ENCODE data around the gene SLC12A5. TPM values are rescaled to one million over a fixed set of nuclear protein-coding genes. Genes with fewer than 3 reads are reported as not detected.

Gene SLC12A5
- total RNA-seq, 1 donor from 2014 or later, result 0.77 TPM

GRCh38 chr20:46004889-46005473 is 24.0 kb upstream of the SLC12A5 start:
- no peak overlapping the region for H3K9ac ChIP-seq
- H2AFZ ChIP-seq (replicated peaks), result no peak overlapping the region
- no peaks in the 10 kb centered on the region for H3K27me3 ChIP-seq
- H3K27ac Mint-ChIP-seq, result no peak overlapping the region
- peaks cover 31% of the 10 kb centered on the region for H3K4me1 Mint-ChIP-seq
- H3K4me1 ChIP-seq, result peaks cover 11% of the 10 kb centered on the region
- no peaks in the 10 kb centered on the region for H3F3A ChIP-seq (ENCODE audit: low read depth)
- no peak for DNase-seq (ENCODE audit: low spot score)
- no peak overlapping the region for H3K4me2 ChIP-seq
- no peak overlapping the region for H3K4me3 Mint-ChIP-seq
- no peaks in the 10 kb centered on the region for H3K36me3 ChIP-seq
- H3K9me3 ChIP-seq (ENCODE audit: low read depth), result no peaks in the 10 kb centered on the region
- H3K9me3 Mint-ChIP-seq, result no peaks in the 10 kb centered on the region
- H3K4me3 ChIP-seq, result no peak overlapping the region
- no peaks in the 10 kb centered on the region for H3K79me2 ChIP-seq (ENCODE audit: low read depth)
- peaks cover 5% of the 10 kb centered on the region for H3K27me3 Mint-ChIP-seq (ENCODE audit: insufficient read depth, low read depth)
- H4K20me1 ChIP-seq (ENCODE audit: low read depth), result no peaks in the 10 kb centered on the region
- TF ChIP-seq CTCF (IDR thresholded peaks at IDR 0.05) (no peak), EZH2 (IDR thresholded peaks at IDR 0.05) (no peak), EZH2phosphoT487 (IDR thresholded peaks at IDR 0.05) (no peak)
- no peak overlapping the region for H3K27ac ChIP-seq
- no peaks in the 10 kb centered on the region for H3K36me3 Mint-ChIP-seq

DNA sequence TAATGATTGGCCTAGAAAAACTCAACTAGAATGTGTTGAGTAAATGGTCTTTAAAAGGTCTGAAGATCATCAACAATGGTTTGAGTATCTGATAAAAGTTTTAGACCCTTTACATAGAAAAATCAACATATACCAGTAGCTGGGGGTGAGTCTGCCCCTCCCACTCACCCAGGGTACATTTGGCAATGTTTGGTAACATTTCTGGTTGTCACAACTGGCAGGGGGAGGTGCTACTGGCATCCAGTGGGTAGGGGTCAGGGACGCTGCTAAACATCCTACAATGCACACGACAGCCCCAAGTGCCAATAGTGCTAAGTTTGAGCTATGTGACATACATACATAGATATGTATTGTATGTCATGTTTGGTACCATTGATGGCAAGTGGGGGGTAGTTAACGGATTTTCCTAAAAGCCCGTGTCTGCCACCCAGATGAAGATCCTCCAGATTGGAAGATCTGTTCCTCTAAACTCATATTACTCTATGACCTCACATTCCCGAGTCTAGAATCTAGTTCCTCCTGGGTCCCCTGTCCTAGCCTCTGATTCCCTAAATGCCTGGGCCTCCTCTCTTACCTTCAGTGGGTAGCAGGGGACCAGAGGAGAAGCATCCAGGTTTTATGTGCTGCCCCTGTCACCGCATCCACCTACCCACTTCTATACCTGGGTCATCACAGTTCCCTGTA is 22.9 kb upstream of the SLC12A5 start:
- no peak overlapping the region for H3K27ac Mint-ChIP-seq
- no peaks in the 10 kb centered on the region for H3F3A ChIP-seq (ENCODE audit: low read depth)
- no peak overlapping the region for H3K27ac ChIP-seq
- H2AFZ ChIP-seq (replicated peaks), result no peak overlapping the region
- H3K79me2 ChIP-seq (ENCODE audit: low read depth), result no peaks in the 10 kb centered on the region
- H3K36me3 ChIP-seq, result no peaks in the 10 kb centered on the region
- no peaks in the 10 kb centered on the region for H3K36me3 Mint-ChIP-seq
- H3K9me3 ChIP-seq (ENCODE audit: low read depth), result no peaks in the 10 kb centered on the region
- no peaks in the 10 kb centered on the region for H3K27me3 ChIP-seq
- H3K4me1 ChIP-seq, result peaks cover 7% of the 10 kb centered on the region
- DNase-seq (ENCODE audit: low spot score), result no peak
- peaks cover 8% of the 10 kb centered on the region for H3K27me3 Mint-ChIP-seq (ENCODE audit: insufficient read depth, low read depth)
- peaks cover 22% of the 10 kb centered on the region for H3K4me1 Mint-ChIP-seq
- H3K4me3 Mint-ChIP-seq, result no peak overlapping the region
- H3K9ac ChIP-seq, result no peak overlapping the region
- no peak for TF ChIP-seq CTCF (IDR thresholded peaks at IDR 0.05)
- TF ChIP-seq EZH2 (IDR thresholded peaks at IDR 0.05), result no peak
- no peak for TF ChIP-seq EZH2phosphoT487 (IDR thresholded peaks at IDR 0.05)
- H3K4me2 ChIP-seq, result no peak overlapping the region
- peaks cover 3% of the 10 kb centered on the region for H3K9me3 Mint-ChIP-seq
- no peak overlapping the region for H3K4me3 ChIP-seq
- no peaks in the 10 kb centered on the region for H4K20me1 ChIP-seq (ENCODE audit: low read depth)

- Histone ChIP-seq H2AFZ (replicated peaks) (no peak overlapping the region), H3K36me3 (no peaks in the 10 kb centered on the region), H3F3A (ENCODE audit: low read depth) (no peaks in the 10 kb centered on the region), H3K27ac (no peak overlapping the region), H3K4me3 (no peak overlapping the region), H3K79me2 (ENCODE audit: low read depth) (no peaks in the 10 kb centered on the region), H3K27me3 (peaks cover 3% of the 10 kb centered on the region), H3K9ac (no peak overlapping the region), H3K4me1 (peaks cover 7% of the 10 kb centered on the region), H3K4me2 (no peak overlapping the region), H3K9me3 (ENCODE audit: low read depth) (no peaks in the 10 kb centered on the region), H4K20me1 (ENCODE audit: low read depth) (no peaks in the 10 kb centered on the region)
- DNase-seq (ENCODE audit: low spot score), result no peak
- peaks cover 22% of the 10 kb centered on the region for H3K4me1 Mint-ChIP-seq
- no peaks in the 10 kb centered on the region for H3K36me3 Mint-ChIP-seq
- peaks cover 9% of the 10 kb centered on the region for H3K9me3 Mint-ChIP-seq
- no peak overlapping the region for H3K27ac Mint-ChIP-seq
- TF ChIP-seq EZH2phosphoT487 (IDR thresholded peaks at IDR 0.05) (no peak), EZH2 (IDR thresholded peaks at IDR 0.05) (no peak), CTCF (IDR thresholded peaks at IDR 0.05) (no peak)
- H3K27me3 Mint-ChIP-seq (ENCODE audit: insufficient read depth, low read depth), result peaks cover 13% of the 10 kb centered on the region
- H3K4me3 Mint-ChIP-seq, result no peak overlapping the region
Measured at GRCh38 chr20:46006964-46007363, 22.1 kb upstream of the SLC12A5 start.

Data from neural progenitor cell (in vitro differentiated cells).